ENCODE data around the gene MARCHF9.

- TF ChIP-seq EZH2phosphoT487 (IDR thresholded peaks at IDR 0.05; ENCODE audit: insufficient read depth, low read depth) (no peak), EZH2 (IDR thresholded peaks at IDR 0.05; ENCODE audit: insufficient read depth, poor library complexity, severe bottlenecking) (no peak)
Observed at GRCh38 chr12:57806677-57807076, 51.8 kb downstream of the MARCHF9 start.
